Activated T-helper 9 cell treated with anti-CD3 and anti-CD28 coated beads, Interleukin-2, amount 50 U/mL, for 16 hours (primary cell): ENCODE data around the gene CDK16.
A peak's percentile ranks its signal among the peaks of the same experiment; 100 is the strongest.

Source experiments
- DNase-seq: peaks from one replicate; pipeline ENCODE4 v3.0.0-alpha.2; 2020; ENCODE audit warnings: low read depth

Gene CDK16

GRCh38 chrX:47228550-47229270 lies 10.2 kb downstream of the CDK16 start:
- no peak for DNase-seq

DNA sequence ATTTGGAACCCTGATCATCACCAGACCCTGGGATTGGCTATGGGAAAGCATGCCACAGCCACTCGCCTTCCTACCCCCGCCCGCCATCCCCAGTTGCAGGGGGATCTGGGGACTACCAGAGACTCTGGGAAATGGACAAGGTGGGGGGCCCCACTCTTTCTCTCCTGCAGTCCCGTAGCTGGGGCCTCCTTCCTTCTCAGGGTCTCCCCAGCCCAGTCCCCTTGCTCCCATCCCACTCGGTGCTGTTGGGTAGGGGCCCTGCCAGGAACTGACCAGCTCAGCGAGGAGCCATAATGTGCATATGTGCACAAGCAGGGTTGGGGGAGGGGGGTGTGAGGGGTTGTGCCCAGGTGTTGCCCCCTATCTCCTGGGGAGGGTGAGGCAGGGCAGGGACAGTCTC lies 10.9 kb downstream of the CDK16 start:
- DNase-seq = no peak

- DNase-seq = no peak
Observed at GRCh38 chrX:47230136-47230868, 11.8 kb downstream of the CDK16 start.

DNA sequence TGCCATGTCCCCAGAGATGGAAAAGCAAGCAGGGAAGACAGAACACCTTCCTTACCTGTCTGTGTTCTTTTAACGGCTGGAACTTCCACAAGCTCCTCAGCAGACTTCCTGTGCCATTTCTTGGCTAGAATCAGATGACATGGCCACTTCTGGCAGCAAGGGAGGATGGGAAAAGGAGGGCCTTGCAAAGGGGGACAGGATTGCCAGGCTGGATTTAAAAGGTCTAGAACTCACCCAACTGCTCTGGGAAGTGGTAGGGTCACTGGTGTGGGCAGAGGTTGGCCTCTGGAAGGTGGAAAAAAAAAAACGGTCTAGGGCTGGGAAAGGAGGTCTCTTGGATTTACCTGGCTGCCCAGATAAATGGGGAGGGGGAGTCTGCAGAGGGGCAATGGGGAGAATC lies 12.7 kb downstream of the CDK16 start:
- no peak for DNase-seq

GRCh38 chrX:47232197-47232802 lies 13.8 kb downstream of the CDK16 start:
- no peak for DNase-seq

DNA sequence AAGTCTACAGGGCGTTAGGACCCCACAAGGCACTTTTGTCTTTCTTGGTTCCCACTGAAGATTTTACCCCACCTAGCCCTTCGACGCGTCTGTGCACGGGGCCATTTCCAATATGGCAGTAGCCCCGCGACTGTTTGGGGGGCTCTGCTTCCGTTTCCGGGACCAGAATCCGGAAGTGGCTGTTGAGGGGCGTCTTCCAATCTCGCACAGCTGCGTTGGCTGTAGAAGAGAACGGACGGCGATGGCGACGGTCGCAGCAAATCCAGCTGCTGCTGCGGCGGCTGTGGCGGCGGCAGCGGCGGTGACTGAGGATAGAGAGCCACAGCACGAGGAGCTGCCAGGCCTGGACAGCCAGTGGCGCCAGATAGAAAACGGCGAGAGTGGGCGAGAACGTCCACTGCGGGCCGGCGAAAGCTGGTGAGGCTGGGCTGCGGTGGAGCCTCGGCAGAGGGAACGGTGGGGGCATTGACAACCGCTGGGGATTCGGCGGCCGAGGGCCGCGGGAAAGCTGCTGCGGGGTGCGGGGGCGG lies 14.4 kb downstream of the CDK16 start, which contains the start of gene USP11:
USP11 (plus strand) TSS at position 207 of the 530 bp plus-strand sequence; CDS start at position 242, 35 bp downstream.
- DNase-seq = peak; percentile 11

- DNase-seq = peak; percentile 92
Observed at GRCh38 chrX:47233333-47234113, 15.0 kb downstream of the CDK16 start.

GRCh38 chrX:47234583-47234982 lies 16.1 kb downstream of the CDK16 start:
- DNase-seq = no peak

DNA sequence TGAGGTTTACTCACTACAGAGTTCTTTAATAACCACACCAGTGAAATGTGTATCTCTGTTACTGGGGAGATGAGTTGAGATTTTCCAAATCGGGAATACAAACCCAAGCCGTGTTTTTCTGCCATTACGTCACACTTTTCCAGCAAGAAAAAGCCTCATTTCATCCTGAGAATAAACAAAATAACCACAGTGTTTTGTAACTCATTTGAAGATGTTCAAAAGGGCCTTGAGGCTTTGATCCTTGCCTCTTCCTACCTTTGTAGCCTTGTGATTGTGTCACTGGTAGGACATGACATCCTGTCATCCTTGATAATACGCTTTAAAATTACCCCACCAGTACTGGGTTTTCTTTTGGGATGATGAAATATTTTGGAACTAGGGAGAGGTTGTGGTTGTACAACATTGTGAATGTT lies 17.2 kb downstream of the CDK16 start:
- no peak for DNase-seq

DNA sequence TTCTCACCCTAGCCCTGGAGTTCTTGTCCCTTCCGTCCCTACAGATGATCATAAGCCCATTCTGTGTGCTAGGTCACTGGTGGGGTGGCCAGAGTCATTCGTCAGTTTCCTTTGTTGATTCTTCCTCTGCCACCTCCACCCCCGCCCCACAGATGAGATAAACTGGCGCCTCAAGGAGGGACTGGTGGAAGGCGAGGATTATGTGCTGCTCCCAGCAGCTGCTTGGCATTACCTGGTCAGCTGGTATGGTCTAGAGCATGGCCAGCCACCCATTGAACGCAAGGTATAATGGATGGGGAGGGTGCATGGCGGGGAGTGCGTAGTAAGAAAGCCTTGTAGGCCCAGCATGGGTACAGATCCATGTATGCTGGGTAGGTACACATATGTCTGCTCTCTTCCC lies 20.7 kb downstream of the CDK16 start:
- DNase-seq = no peak

GRCh38 chrX:47239898-47240545 lies 21.5 kb downstream of the CDK16 start:
- no peak for DNase-seq

GRCh38 chrX:47240619-47241018 lies 22.1 kb downstream of the CDK16 start:
- DNase-seq = no peak

- no peak for DNase-seq
Observed at GRCh38 chrX:47241201-47242011, 22.9 kb downstream of the CDK16 start.

DNA sequence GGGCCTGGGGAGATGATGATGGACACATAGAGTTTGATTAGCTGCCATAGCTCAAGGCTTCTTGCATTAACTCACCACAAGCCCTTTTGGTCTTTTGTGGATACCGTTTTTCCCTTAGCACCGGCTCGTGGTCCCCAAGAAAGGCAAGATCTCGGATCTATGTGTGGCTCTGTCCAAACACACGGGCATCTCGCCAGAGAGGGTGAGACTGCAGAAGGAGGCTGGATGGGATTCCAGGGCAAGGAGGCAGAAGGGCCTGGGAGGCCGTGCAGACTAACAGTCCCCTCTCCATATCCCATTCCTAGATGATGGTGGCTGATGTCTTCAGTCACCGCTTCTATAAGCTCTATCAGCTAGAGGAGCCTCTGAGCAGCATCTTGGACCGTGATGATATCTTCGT lies 23.8 kb downstream of the CDK16 start:
- DNase-seq = no peak

- DNase-seq = no peak
Observed at GRCh38 chrX:47243351-47243750, 24.9 kb downstream of the CDK16 start.

DNA sequence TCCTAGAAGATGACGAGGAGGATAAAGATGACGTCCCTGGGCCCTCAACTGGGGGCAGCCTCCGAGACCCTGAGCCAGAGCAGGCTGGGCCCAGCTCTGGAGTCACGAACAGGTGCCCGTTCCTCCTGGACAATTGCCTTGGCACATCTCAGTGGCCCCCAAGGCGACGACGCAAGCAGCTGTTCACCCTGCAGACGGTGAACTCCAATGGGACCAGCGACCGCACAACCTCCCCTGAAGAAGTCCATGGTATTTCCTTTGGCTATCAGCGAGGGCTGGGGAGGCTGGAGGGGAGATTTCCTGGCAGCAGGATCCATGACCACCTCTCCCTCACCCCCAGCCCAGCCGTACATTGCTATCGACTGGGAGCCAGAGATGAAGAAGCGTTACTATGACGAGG lies 26.2 kb downstream of the CDK16 start:
- no peak for DNase-seq

GRCh38 chrX:47245156-47245555 lies 26.7 kb downstream of the CDK16 start:
- no peak for DNase-seq

DNA sequence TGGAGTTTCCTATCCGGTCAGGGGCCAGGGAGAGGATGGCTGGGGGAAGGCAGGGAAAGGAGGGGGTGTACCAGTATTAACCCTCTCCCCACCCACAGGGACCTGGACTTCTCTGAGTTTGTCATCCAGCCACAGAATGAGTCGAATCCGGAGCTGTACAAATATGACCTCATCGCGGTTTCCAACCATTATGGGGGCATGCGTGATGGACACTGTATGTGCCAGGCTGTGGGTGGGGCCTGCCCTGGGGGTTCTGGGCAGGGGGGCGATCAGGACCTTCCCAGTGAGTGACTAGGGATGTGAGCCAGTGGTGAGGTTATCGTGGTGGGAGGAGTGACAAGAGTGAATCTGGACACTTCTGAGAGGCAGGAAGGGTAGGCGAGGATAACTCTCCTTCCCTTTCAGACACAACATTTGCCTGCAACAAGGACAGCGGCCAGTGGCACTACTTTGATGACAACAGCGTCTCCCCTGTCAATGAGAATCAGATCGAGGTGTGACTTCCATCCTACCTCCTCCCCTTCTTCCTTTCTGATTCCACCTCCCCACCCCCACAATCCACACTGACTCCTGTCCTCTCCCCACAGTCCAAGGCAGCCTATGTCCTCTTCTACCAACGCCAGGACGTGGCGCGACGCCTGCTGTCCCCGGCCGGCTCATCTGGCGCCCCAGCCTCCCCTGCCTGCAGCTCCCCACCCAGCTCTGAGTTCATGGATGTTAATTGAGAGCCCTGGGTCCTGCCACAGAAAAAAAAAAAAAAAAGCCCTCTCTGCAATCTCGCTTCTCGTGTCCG lies 28.9 kb downstream of the CDK16 start:
- no peak for DNase-seq

GRCh38 chrX:47247999-47248320 lies 29.5 kb downstream of the CDK16 start:
- DNase-seq = no peak

DNA sequence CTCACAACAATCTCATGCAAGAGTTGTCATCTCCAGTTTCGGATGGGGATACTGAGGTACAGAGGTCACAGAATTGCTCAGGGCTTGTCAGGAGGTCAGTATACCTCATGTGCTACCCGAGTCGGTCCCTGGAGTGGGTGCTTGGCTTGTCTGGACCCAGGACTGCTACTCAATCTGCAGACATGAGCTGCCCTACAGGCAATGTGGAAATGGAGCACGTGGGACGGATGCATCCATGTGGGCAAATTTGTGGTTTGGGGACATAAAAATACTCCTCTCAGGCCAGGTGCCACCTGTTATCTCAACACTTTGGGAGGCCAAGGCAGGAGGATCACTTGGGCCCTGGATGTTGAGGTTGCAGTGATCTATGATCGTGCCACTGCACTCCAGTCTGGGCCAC lies 30.1 kb downstream of the CDK16 start:
- DNase-seq = no peak
